SK-MEL-5 (cell line): ENCODE data around the gene TNS1. TPM values are rescaled to one million over a fixed set of nuclear protein-coding genes. Genes with fewer than 3 reads are reported as not detected.

Source experiments
- DNase-seq: peaks from one replicate; pipeline ENCODE4 v3.0.0-alpha.2; 2016; ENCODE audit warnings: low read depth, low spot score
- in situ Hi-C: cut with HindIII; loops from 2 replicates; pipeline ENCODE4 v1.10.0; 2016; ENCODE audit warnings: low sequenced_read_pairs, high pct_unique_total_duplicates, low pct_unique_long_range_greater_than_20kb
- total RNA-seq: library from RNA; depleted of rRNA; stranded (reverse); fragments of >200 nt; shearing (Covaris generic); gene quantifications from 2 replicates; pipeline ENCODE4 v1.2.3, GENCODE V29; 2014

TNS1 gene
- total RNA-seq, 1 experiment from 2014 or later, result 2.2 TPM

GRCh38 chr2:218031771-218032257 lies 29.0 kb upstream of the TNS1 start:
- DNase-seq, result no peak
- in situ Hi-C loops, result no loop called here

DNA sequence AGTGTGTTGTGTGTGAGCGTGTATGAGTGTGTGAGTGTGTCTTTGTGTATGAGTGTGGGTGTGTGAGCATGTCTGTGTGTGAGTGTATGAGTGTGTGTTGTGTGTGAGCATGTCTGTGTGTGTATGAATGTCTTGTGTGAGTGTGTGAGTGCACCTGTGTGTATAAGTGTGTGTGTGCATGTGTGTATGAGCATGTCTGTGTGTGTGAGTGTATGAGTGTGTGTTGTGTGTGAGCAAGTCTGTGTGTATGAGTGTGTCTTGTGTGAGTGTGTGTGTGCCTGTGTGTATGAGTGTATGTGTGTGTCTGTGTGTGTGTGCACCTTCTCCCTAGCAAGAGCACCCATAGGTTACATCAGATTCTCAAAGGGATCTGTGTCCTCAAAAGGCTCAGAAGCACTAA lies 28.5 kb upstream of the TNS1 start:
- DNase-seq, result no peak
- in situ Hi-C loops, result no loop called here

DNA sequence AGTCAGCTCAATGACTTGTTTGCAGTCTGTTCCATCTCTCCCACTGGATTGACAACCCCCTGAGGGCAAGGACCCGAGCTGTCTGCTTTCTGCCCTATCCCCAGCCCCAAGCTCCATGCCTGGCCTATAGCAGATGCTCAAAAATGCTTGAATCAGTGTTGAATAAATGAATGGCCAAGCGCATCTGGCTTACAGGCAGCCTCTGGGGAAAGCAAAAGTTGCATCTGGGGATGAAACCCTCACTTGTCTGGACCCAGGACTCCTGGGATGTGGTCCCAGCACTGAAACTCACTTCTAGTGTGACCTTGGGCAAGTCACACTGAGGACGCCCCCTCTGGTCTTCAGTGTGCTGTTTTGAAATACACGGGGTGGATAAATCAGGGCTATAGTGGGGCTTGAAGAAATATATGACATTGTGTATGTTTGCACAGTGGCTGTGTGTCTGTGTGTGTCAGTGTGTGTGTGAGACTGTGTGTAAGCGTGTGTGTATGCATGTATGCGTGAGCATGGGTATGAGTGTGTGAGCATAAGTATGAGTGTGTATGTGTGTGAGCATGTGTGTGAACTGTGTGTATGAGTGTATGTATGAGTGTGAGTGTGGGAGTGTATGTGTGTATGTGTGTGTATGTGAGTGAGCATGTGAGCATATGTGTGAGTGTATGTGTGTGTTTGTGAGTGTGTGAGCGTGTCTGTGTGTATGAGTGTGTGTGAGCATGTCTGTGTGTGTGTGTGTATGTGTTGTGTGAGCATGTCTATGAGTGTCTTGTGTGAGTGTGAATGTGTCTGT lies 27.8 kb upstream of the TNS1 start:
- in situ Hi-C loops, result no loop called here
- no peak for DNase-seq

- in situ Hi-C loops, result no loop called here
- DNase-seq, result no peak
Measured at GRCh38 chr2:218029366-218030360, 26.9 kb upstream of the TNS1 start.

DNA sequence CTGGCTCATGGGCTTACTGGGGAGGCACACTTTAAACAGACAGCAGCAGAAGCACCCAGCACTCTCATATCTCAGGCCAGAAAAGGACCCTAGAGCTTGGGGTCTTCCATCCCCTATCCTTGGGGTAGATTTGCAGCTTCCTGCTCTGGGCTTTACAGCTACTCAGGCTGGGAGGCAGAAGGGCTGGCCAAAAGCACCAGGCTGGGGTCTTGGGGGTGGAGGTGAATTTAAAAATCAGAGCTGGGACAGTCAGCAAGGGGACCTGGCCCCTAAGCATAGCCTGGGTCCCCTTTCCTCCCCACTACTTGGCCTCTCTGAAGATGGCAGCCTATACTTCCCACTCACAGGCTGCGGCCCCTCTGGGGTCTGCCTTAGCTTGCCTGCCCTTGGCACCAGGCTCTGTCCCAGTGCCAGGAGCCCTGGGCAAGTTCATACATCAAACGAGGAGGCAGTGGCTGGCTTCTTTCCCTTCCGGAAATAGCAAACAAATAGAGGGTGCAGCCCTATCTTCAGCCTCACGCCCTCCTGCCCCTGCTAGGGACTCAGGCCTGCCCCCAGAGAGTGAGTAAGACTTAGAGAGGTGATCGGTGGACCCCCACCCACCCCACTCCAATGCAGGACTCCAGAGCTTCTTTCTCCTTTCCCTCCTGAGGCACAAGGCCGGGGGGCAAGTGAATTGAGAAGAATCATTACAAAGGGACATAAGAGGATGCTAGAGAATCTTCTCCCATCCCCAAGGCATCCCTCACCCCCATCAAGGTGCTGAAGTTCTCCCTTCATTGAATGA lies 26.0 kb upstream of the TNS1 start:
- in situ Hi-C loops, result no loop called here

DNA sequence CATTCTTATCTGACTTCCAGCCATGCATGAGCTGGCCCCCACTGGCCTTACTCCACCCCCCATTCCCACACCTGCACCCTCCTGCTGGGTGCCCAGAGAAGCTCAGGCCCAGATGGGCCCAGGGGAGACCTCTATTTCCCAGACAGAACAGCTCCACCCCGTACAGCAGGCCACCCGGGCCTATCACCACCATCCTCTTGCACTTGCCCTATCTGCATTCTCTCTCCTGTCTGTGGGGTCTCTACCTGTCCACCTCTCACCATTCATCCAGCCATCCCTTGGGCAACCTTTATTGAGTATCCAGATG lies 25.3 kb upstream of the TNS1 start:
- in situ Hi-C loops, result no loop called here
- no peak for DNase-seq

More for the DNA sequence above, 26.0 kb upstream of the TNS1 start:
- no peak for DNase-seq

- in situ Hi-C loops, result no loop called here
- DNase-seq, result no peak
Measured at GRCh38 chr2:218027426-218028188, 24.8 kb upstream of the TNS1 start.

GRCh38 chr2:218026676-218027425 lies 24.1 kb upstream of the TNS1 start:
- in situ Hi-C loops, result no loop called here
- no peak for DNase-seq

DNA sequence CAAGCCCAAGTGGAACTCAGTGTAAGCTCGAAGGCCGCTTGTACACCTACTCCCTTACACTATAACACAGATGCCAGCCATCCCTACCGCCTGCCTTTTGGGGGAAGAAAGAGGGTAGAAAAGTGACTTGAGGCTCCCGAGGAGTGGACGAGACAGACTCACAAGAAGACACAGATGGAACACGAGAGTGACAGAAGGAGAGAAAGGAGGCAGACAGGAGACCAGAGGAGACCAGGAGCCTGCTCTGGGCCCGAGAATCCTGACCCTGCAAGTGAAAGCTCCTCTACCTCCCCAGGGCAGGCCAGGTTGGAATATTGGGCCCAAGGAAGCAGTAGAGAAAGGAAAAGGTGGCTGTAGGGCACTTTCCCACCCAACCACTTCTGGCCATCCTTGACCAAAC lies 23.4 kb upstream of the TNS1 start:
- in situ Hi-C loops, result no loop called here
- no peak for DNase-seq

DNA sequence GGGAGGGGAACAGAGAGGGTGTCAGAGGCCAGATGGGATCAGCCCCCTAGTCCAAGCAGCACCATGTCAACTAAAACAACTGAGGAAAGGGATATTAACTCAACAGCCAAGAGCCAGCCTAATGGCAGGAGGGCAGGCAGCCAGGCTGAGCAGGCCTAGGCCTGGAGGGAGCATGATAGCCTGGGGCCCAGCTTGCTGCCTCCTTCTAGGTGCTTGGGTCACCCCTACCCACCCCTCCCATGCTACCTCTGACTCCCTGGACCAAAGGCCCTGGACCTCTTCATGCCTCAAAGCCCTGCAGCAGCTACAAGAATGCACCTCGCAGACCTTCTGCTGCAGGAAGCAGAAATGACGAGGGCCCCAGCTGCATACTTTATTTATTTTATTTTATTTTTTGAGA lies 22.1 kb upstream of the TNS1 start:
- in situ Hi-C loops, result no loop called here
- DNase-seq, result no peak

DNA sequence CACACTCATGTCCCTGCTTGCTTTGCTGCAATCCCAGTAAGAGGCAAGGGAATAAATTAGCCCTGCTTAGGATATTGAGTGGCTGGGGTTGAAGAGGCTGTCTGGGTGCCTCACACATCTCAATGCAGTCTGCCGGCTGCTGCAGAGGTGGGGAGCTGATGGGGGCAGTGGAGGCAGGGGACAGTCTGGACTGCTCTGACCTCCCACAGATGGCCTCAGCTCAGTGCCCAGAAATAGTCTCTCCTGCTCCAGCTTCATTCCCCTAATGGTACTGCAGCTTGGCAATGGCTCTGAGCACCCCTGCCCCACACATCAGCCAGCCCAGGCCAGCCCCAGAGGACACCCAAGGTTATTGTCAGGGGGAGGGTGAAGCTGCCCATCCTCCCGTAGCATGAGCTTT lies 21.5 kb upstream of the TNS1 start:
- in situ Hi-C loops, result no loop called here

DNA sequence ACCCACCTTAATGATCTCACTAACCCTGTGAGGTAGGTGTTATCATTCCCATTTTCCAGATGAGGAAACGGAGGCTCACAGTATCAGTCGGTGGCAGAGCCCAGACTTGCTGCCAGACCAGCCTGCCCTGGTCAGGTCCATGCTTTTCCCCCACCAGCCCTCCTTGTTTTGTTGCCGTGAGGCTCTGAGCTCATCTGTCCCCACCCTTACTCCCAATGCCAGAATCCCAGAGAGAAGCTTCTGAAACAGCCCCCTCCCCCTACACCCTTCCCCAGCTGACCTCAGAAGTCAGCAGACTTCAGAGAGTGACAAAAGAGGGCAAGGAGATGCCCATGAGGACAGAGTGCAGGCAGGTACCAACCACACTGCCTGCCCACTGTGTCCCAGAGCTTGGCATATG lies 20.8 kb upstream of the TNS1 start:
- no peak for DNase-seq
- in situ Hi-C loops, result no loop called here

More for the DNA sequence above, 21.5 kb upstream of the TNS1 start:
- DNase-seq, result no peak

DNA sequence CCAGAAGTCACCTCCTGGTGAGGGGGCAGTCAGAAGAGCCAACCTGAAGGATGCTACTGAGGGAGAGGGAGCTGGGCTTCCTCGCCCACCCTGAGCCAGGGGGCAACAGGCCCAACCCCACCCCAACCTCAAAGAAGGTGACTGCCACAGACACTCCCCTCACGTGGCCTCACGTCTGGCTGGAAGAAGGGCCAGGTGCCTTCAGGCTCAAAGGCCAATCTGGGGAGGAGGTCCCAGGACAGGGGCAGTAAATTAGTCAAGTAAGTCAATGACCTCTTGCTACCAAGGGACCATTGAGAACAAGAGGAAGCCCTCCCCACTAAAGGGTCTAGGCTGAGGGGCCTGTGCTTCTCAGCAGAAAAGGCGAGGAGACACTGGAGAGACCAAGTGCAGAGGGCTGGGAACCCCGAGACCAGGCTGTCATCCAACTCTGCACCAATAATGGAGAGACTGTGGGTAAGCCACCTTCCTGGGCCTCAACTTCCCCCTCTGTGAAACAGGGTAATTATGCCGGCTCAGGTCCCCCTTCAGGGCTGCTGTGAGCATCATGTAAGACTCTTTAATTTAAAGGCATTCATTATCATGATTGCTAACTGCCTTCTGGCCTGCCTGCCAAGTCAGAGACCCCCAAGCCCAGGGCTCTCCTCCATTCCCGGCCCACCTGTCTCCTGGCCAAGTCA lies 20.2 kb upstream of the TNS1 start:
- DNase-seq, result no peak
- in situ Hi-C loops, result no loop called here

DNA sequence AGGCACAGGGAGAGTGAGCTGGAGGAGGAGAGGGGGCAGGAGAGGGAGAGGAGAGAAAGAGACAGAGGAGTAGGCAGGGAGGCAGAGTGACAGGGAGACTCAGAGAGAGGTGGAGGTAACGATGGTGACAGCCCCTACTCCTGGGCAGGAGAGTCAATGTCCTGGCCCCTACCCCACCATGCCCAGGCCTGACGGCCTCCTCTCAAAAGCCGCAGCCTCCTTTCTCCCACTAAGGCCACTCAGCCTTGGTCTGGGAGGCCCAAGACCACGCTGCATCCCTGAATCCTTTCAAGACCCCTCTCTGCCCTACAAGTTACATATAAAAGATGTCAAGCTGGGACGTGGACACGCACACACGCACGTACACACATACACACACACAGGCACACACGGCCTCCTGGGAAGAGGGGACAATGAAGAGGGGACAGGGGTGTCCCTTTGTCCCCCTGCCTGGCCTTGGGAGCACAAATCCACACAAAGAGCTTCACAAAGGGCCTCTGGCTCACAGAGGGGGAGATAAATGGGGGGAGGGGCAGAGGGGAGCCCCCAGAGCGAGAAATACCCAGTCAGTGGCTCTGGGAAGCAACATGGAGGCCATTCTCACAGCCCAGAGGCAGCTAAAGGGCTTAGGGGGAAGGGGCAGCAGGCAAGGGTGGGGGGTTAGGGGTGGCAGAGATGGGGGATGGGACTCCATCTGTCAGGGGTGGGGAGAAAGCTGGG lies 19.5 kb upstream of the TNS1 start:
- no peak for DNase-seq

DNA sequence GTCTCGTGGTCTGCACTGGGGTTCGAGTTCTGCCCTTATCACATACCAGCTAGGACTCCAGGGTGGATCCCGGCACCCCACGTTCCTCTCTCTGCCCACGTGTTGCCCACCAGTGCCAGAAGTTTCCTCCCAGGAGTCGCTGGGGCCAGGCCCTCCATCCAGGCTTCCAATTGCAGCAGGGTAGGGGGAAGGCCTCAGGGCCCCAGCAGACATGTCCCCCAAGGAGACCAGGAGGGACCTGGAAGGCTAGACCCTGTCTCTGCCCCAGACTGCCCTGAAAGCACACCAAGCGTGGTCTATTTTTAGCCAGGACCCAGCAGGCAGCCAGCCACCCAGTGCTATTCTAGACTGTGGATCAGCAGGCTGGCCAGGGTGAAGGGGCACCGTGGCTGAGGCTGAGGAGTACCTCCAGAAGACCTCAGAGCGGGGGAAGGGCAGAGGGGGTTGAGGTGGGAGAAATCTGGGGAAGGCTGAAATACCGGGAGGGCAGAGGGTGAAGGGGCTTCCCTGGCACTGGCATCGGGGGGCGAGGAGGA lies 18.8 kb upstream of the TNS1 start:
- in situ Hi-C loops, result no loop called here
- no peak for DNase-seq

More for the DNA sequence above, 19.5 kb upstream of the TNS1 start:
- in situ Hi-C loops, result no loop called here
